WI38 (cell line): ENCODE measurements around the gene FOXJ1.

Experiments
- H3K4me3 ChIP-seq: 2 replicates; pipeline ENCODE4 v1.5.1; 2011; ENCODE audit warnings: low read depth, mild to moderate bottlenecking, control low read depth, low read length
- CTCF ChIP-seq: IDR thresholded peaks from 2 replicates; pipeline ENCODE4 v1.5.1; 2012; ENCODE audit warnings: low read depth, mild to moderate bottlenecking, control low read depth, low read length

FOXJ1 gene

DNA sequence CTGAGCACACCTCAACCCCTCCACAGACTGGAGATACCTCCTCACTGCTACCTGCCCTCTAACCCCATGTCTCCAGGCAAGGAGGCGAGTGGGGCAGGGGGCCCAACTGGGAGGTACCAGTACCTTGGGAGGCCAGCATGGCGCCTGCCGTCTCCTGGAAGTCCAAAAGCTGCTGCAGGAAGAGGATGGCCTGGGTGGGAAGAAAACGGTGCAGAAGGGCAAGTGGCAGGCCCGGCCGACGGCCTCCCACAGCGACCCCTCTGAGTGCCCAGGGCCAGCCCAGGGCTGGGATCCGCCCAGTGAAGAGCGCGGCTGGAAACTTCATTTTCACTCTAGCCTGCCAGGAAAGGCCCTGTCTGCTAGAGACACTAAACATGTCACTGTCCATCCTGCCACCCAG lies 53.5 kb downstream of the FOXJ1 start:
- H3K4me3 ChIP-seq: no peak overlapping the region
- TF ChIP-seq CTCF: no peak

DNA sequence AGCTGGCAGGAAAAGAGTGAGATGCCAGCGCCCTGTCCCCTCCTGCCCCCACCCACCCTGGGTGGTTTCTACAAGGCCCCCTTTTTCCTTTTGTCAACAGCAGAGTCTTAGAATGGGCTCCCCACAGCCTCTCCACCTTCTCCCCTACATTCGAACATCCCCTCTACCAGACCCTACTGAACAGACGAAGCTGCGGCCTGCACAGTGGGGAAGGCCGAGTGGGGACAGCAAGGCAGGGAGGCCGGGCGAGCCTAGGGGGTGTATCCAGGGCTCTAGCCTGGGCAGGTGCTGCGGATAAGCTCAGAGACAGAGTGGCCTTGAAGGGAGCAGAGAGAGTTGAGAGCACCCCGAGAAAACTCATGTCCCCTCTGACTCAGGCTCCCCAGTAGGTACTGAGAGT lies 54.7 kb downstream of the FOXJ1 start:
- H3K4me3 ChIP-seq: no peak overlapping the region
- TF ChIP-seq CTCF: no peak
